NCI-H446 (cell line): Measurements from ENCODE around the gene IFT122.
"Not testable (repeated sequence)": the region's sequence is repeated elsewhere in the genome, so short reads cannot be mapped to it uniquely, and the experiment has no call there.

Source experiments
- DNase-seq, 2 experiments: peaks; one replicate each; lab custom pipeline; 2025; lab: John Stamatoyannopoulos, UW

The IFT122 gene

DNA sequence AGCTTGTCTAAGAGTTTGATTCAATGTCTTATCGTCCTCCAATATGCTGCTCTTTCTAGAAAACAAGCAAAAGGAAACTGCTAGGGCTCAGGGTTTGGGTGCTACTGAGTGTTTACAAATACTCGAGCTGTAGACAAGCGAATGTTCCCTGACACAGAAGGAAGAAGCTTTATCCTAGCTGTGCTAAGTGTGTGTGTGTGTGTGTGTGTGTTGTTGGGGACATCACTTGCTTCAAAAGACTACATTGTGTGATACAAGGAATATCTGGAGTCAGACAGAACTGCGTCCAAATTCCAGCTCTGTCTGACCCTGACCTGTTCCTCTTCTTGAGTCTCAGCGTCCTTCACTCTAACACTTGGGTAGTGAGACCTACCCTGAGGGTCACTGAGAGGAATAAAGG is 54.5 kb downstream of the IFT122 start:
- DNase-seq: not testable (repeated sequence)

- DNase-seq: not testable (repeated sequence)
These were observed 55.1 kb downstream of the IFT122 start for GRCh38 chr3:129495006-129495639.

DNA sequence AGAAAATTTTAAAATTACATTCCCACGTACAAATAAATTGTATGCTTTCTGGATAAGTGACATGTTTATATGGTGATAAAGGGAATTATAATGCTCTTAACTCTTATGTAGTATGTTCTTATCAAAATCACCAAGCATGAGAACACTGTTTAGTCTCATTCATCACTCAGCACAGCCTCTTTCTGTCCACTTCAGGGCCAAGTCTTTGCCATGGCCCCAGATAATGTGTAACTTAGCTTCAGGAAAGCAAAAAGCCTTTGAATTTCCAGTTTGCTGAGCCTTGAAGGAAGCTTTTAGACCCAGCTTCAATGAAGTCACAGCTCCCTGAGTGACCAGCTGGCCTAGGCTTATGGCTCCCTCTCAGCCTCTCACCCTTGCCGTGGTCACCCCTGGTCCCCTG is 57.9 kb downstream of the IFT122 start:
- DNase-seq: not testable (repeated sequence)

DNA sequence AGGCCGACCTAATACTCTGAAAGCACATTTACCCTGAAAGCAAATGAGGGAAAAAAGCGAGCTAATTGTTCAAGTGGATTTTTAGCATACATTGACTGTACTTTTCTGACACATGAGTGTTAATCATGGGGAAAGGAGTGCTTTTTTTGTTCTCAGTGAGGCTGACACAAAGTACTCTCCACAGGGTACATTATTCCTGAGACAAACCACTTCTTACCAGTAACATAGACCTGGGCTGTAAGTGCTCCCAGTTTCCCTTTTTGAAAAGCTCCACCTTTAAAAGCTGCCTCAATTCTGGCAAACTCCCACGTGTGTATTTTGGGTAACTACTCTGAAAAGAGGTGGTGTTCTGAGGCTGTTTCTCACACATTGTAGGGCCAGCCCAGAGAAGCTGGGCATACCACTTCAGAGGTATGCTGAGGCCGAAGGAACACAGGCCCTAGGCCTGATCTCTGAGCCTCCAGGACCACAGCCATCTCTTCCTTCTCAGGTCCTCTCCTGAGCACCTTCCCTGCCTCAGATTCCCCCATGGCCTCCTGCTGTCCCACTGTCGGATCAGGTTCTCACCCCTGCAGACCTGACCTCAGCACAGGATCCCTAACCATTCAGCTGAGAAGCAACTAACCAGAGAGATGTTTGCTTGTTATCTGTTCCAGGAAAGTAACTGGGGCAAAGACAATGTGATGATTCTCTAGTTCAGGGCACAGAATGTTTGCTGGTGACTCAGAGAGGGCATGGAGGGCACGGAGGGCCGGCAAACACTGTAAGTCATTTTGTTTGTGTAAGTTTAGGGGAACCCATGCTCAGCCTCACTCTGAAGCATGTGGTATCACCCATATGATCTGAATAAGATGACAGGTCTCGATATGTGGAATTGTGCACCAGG is 58.8 kb downstream of the IFT122 start:
- DNase-seq: not testable (repeated sequence)

DNA sequence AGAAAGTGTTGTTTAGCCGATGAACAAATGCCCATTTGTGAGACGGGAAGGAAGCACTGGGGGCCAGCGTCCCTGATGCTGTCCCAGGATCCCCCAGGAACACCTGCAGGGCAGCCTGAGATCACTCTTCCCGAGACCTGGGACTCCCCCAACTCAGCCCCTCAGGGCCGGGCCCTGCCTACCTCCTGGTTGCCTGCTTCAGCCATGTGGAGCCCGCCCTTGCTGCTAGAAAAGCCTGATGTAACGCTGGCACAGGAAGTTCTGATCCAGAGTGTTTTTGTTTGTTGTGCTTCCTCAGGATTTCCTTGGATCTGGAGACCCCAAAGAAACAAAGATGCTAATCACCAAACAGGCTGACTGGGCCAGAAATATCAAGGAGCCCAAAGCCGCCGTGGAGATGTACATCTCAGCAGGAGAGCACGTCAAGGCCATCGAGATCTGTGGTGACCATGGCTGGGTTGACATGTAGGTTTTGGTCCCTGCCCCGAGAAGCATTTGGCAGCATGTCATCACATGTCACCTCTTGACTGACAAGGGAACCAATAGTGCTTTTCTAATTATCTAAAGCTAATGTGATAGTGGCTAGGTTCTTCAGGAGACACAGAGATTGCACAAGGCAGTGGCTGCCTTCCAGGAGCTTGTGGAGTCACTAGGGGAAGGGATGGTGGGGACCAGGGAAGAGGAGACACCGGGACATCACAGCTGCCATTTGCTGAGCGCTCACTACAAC is 59.7 kb downstream of the IFT122 start:
- DNase-seq: not testable (repeated sequence)

DNA sequence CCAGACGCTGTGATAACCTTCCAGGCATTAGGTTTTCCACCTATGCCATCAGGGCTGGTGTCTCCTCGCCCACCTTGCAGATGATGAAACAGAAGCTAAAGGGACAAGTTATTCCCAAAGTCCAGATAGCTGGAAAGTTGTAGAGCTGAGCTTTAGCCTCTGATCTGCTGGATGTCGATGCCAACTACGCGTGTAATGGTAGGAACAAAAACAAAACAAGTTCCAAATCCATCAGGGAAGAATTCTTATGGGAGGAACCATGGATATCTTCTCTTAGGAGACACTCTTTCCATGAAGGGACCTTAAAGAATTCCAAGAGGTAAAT is 60.3 kb downstream of the IFT122 start:
- DNase-seq: no peak

- no peak for DNase-seq
These were observed 61.6 kb downstream of the IFT122 start for GRCh38 chr3:129501630-129502029.

- DNase-seq: no peak
These were observed 62.8 kb downstream of the IFT122 start for GRCh38 chr3:129502641-129503408.

DNA sequence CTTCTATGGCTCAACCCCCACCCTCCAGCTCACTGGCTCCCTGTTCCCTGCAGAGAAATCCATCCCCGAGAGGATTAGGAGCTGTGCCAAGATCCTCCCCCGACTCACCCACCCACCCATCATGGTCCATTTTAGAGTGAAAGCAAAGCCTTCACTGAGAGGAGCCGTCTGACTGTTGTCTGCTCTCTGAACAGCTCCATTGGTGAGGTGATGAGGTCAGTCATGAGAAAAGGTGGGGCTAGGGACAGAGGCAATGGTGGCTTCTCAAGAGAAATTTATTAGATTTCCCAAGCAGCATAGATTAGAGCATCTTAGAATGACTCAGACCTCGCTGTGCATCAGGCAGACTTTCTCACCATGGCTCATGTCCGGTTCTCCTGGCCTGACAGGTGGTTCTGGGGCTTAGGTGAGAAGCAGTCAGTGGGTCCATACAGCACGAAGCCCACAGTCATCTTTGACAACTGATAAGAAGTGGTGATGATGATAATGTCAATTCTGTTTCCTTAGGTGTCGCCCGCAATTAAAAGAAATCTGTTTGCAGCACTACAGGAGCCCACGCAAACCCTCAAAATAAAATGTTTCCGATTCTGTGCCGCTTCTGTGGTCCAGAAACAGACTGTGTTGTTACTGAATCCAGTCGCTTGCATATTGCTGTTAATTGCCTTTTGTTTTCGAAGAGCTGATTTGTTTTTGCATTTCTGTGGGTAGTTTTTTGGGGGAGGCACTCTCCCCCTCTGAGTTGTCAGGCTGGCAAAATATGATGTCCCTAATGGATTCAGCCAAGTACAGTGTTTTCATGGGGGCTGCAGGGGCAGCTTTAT is 63.7 kb downstream of the IFT122 start:
- DNase-seq: no peak

- no peak for DNase-seq
These were observed 64.6 kb downstream of the IFT122 start for GRCh38 chr3:129504471-129505100.

GRCh38 chr3:129505341-129505740 is 65.3 kb downstream of the IFT122 start:
- DNase-seq: peak; percentile 60 to 85

- no peak for DNase-seq
These were observed 66.3 kb downstream of the IFT122 start for GRCh38 chr3:129506231-129506742.

GRCh38 chr3:129507181-129507831 is 67.3 kb downstream of the IFT122 start:
- peak; percentile 55 to 71 for DNase-seq

- no peak for DNase-seq
These were observed 72.6 kb downstream of the IFT122 start for GRCh38 chr3:129512595-129512994.

DNA sequence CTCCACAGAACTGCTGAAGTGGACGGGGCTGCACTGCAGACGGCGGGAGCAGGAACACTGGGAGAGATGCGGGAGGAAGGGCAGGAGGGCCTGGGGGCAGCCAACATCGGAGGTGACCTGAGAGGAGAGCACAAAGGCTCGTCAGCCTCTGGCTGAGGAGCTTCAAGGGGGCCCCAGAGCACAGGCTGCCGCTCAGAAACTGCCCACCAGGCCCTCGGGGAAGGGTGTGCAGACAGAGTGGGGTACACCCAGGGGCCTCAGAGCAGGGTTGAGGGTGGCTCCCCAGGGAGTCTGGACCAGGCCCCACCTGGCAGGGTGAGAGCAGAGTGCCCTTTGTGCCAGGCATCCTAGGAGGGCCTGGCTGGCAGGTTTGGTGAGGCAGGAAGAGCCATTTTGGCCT is 73.7 kb downstream of the IFT122 start:
- DNase-seq: no peak

DNA sequence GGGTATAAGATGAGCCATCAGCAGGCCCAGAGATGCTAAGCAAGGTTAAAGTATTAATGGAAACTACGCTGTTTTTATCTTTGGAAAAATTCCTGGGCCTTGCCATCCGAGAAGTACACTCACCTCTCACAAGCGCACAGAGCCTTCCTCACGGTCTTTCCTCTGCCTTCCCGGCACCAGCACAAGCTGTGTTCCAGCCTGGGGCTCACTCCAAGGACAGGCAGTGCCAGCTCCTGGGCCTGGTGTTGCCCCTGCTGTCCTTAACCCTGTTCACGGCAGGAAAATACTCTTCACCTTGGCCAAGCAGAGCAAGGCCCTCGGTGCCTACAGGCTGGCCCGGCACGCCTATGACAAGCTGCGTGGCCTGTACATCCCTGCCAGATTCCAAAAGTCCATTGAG is 74.1 kb downstream of the IFT122 start:
- DNase-seq: no peak

GRCh38 chr3:129514563-129514962 is 74.5 kb downstream of the IFT122 start:
- no peak for DNase-seq

DNA sequence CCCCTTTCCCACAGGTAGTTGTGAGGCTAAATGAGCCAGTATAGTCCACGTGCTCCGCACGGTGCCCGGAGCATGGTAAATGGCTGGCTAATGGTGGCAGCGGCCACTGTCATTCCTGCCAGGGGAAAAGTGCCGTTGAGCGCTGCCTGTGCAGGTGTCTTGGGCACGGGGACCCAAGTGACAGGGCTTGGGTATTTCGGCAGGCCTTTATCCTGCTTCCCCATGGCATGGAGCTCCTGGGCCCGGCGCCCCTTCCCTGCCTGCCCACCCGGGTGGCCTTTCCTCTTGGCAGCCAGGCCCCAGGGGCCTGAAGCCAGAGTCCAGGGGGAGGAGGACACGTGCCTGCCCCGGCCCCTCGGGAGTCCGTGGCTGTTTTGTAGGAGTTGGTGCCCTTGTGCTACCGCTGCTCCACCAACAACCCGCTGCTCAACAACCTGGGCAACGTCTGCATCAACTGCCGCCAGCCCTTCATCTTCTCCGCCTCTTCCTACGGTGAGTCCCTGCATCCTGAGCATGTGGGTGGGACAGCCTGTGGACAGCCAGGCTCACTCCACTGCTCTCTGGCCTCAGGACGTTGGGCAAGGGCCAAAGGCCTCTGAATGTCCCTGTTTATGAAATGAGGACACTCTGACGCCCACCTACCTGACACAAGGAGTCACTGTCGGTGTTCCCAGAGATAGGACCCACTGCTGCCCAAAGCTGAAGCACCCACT is 75.2 kb downstream of the IFT122 start:
- DNase-seq: not testable (repeated sequence)

- not testable (repeated sequence) for DNase-seq
These were observed 75.9 kb downstream of the IFT122 start for GRCh38 chr3:129515821-129516432.
